22Rv1 (cell line): ENCODE data around the gene CTR9.

Experiments
- CTCF ChIP-seq: fragments of 450-650 bp; IDR thresholded peaks from 2 replicates; pipeline ENCODE4 v1.5.1; 2017; ENCODE audit warnings: mild to moderate bottlenecking
- ZFX ChIP-seq: fragments of 450-650 bp; IDR thresholded peaks from 2 replicates; pipeline ENCODE4 v1.6.1; 2017; ENCODE audit warnings: antibody characterized with exemption, borderline replicate concordance

DNA sequence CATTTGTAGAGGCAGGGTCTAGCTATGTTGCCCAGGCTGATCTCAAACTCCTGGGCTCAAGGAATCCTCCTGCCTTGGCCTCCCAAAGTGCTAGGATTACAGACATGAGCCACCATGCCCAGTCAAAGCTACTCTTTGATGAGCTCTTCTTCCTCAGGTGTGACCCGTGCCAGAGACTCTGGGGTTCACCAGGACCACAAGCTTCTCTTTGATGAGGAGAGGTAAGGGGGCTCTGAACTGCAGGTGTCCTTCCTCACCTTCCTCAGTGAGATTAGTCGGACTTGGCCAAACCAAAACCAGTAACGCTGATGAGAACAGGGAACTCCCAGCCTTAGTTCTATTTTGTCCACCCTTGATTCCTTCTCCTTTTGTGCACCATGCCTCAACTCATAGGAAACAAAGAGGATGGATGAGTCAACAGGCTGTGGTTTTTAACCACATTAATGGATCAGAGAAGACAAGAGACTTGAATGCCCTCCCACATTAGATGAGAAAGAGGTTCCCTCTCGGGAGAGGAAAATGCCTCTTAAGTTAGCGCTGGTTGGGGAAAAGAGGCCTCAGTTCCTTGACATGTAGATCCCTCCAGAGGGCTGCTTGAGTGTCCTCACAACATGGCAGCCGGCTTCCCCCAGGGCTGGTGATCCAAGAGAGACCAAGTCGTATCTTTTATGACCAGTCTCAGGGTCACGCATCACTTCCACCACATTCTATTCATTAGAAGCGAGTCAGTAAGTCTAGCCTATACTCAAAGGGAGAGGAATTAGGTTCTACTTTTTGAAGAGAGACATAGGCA, 25.7 kb upstream of the CTR9 start:
- TF ChIP-seq CTCF (no peak), ZFX (no peak)
